GM18508 (cell line): ENCODE data around the gene ADRA2B.

Experiments
- ATAC-seq: cut with Tn5 transposase; IDR thresholded peaks from one replicate; pipeline ENCODE4 v1.9.1; 2021; ENCODE audit warnings: moderate number of reproducible peaks; ENCODE audit not compliant: insufficient read depth, unreplicated experiment

The ADRA2B gene

GRCh38 chr2:96108151-96108540 lies 8.2 kb downstream of the ADRA2B start:
- ATAC-seq = no peak

- ATAC-seq = no peak
These were observed 8.7 kb downstream of the ADRA2B start for GRCh38 chr2:96107708-96108065.

GRCh38 chr2:96106991-96107707 lies 9.2 kb downstream of the ADRA2B start:
- no peak for ATAC-seq

- ATAC-seq = no peak
These were observed 10.2 kb downstream of the ADRA2B start for GRCh38 chr2:96105994-96106715.

- ATAC-seq = no peak
These were observed 11.0 kb downstream of the ADRA2B start for GRCh38 chr2:96105152-96105915.

GRCh38 chr2:96104487-96104861 lies 11.9 kb downstream of the ADRA2B start:
- ATAC-seq = no peak

GRCh38 chr2:96103761-96104486 lies 12.4 kb downstream of the ADRA2B start:
- ATAC-seq = no peak

GRCh38 chr2:96103187-96103601 lies 13.2 kb downstream of the ADRA2B start:
- no peak for ATAC-seq

GRCh38 chr2:96102596-96103186 lies 13.7 kb downstream of the ADRA2B start:
- ATAC-seq = no peak

GRCh38 chr2:96100893-96101304 lies 15.5 kb downstream of the ADRA2B start:
- ATAC-seq = no peak

GRCh38 chr2:96099861-96100798 lies 16.2 kb downstream of the ADRA2B start:
- ATAC-seq = no peak

- no peak for ATAC-seq
These were observed 17.3 kb downstream of the ADRA2B start for GRCh38 chr2:96098900-96099590.

- no peak for ATAC-seq
These were observed 18.2 kb downstream of the ADRA2B start for GRCh38 chr2:96097951-96098823.

- no peak for ATAC-seq
These were observed 18.9 kb downstream of the ADRA2B start for GRCh38 chr2:96097441-96097840.

- ATAC-seq = no peak
These were observed 21.2 kb downstream of the ADRA2B start for GRCh38 chr2:96095116-96095636.

GRCh38 chr2:96093528-96093927 lies 22.8 kb downstream of the ADRA2B start:
- no peak for ATAC-seq

- no peak for ATAC-seq
These were observed 23.4 kb downstream of the ADRA2B start for GRCh38 chr2:96092951-96093350.

- ATAC-seq = no peak
These were observed 23.8 kb downstream of the ADRA2B start for GRCh38 chr2:96092573-96092877.
